Suprapubic skin (tissue), 4 donors: ENCODE data around the gene MORC4.

Experiments
- CTCF ChIP-seq, 2 donors: fragments of 200-600 bp in 1 of 2; fragments of 450-650 bp in 1 of 2; sonication (generic) in 1 of 2; IDR thresholded peaks; one replicate each; pipeline ENCODE4 v1.5.1; 2016 to 2019; ENCODE audit warnings: antibody characterized with exemption in 2 of 2, mild to moderate bottlenecking in 1 of 2, moderate library complexity in 1 of 2
- EP300 ChIP-seq: sonication (generic); formaldehyde crosslinking; IDR thresholded peaks from one replicate; pipeline ENCODE4 v1.6.1; 2017; ENCODE audit warnings: antibody characterized with exemption
- POLR2A ChIP-seq, 2 donors: fragments of 450-650 bp; IDR thresholded peaks; one replicate each; pipeline ENCODE4 v1.6.1; 2017; ENCODE audit warnings: antibody characterized with exemption in 2 of 2, mild to moderate bottlenecking in 2 of 2, moderate library complexity in 2 of 2
- POLR2AphosphoS5 ChIP-seq, 3 donors: sonication (generic); formaldehyde crosslinking; IDR thresholded peaks; one replicate each; pipeline ENCODE4 v1.6.1; 2017; ENCODE audit warnings: antibody characterized with exemption in 3 of 3

GRCh38 chrX:106919932-106920452 lies 80.0 kb downstream of the MORC4 start, which contains the start of gene CLDN2:
- no peak for TF ChIP-seq CTCF (IDR thresholded peaks at IDR 0.05)
- TF ChIP-seq POLR2A (IDR thresholded peaks at IDR 0.05): no peak
- TF ChIP-seq POLR2AphosphoS5 (IDR thresholded peaks at IDR 0.05): no peak
- TF ChIP-seq EP300: no peak
